ENCODE measurements around the gene PNPLA5. TPM values are rescaled to one million over a fixed set of nuclear protein-coding genes. Genes with fewer than 3 reads are reported as not detected.
A peak's percentile ranks its signal among the peaks of the same experiment; 100 is the strongest.

Gene PNPLA5
- total and polyA plus RNA-seq, 10 donors = not detected

- DNase-seq = peak; percentile 89
- WGBS, 5 donors = 2 to 3% (median 2%) methylated on average over 36 to 100 of the region's 100 CpGs
- no peaks in the 10 kb centered on the region for H3K9me3 ChIP-seq
- peak; percentile 56 to 81 (median 75) for TF ChIP-seq POLR2AphosphoS5 (IDR thresholded peaks at IDR 0.05)
- no peak for TF ChIP-seq POLR2A (IDR thresholded peaks at IDR 0.05)
- peak in 1 of 11 experiments; percentile 5 for TF ChIP-seq CTCF (IDR thresholded peaks at IDR 0.05 in 8 of 11, conservative IDR thresholded peaks at IDR 0.05 in 3 of 11)
- H3K27me3 ChIP-seq (replicated peaks in 1 of 7) = peaks cover 0 to 72% (median 23%) of the 10 kb centered on the region in 7 donors
- H3K4me3 ChIP-seq = peak within 1 kb of the TSS; percentile 52 to 86 (median 62)
- intact Hi-C loops (cut with DNase I; ENCODE audit: low total_unique reads) = no loop called here
- peaks cover 0 to 22% (median 17%) of the 10 kb centered on the region in 6 donors for H3K4me1 ChIP-seq
- no peaks in the 10 kb centered on the region for H3K36me3 ChIP-seq
- peak within 1 kb of the TSS in 2 of 8 donors; percentile 5 to 36 for H3K27ac ChIP-seq
Measured at GRCh38 chr22:43923631-43924464, 32.0 kb upstream of the PNPLA5 start, which contains the start of gene PNPLA3. Gene PNPLA3, plus strand, starts transcription at chr22:43923805. Its CDS starts 107 bp downstream, at chr22:43923912.

- no peaks in the 10 kb centered on the region for H3K36me3 ChIP-seq
- H3K9me3 ChIP-seq = no peaks in the 10 kb centered on the region
- WGBS, 5 donors = 0 to 2% (median 0%) methylated on average over 9 to 13 of the region's 13 CpGs
- peak overlapping the region in 2 of 8 donors; percentile 5 to 36 for H3K27ac ChIP-seq
- DNase-seq = no peak
- TF ChIP-seq POLR2A (IDR thresholded peaks at IDR 0.05) (no peak), CTCF (IDR thresholded peaks at IDR 0.05 in 8 of 11, conservative IDR thresholded peaks at IDR 0.05 in 3 of 11) (no peak), POLR2AphosphoS5 (IDR thresholded peaks at IDR 0.05) (no peak)
- H3K4me3 ChIP-seq = peak overlapping the region in 7 of 8 donors; percentile 52 to 86 (median 66)
- peaks cover 0 to 77% (median 23%) of the 10 kb centered on the region in 7 donors for H3K27me3 ChIP-seq (replicated peaks in 1 of 7)
- intact Hi-C loops (cut with DNase I; ENCODE audit: low total_unique reads) = no loop called here
- H3K4me1 ChIP-seq = peaks cover 0 to 22% (median 17%) of the 10 kb centered on the region in 6 donors
Measured at GRCh38 chr22:43923191-43923590, 31.4 kb upstream of the PNPLA5 start.

GRCh38 chr22:43922123-43922522 lies 30.3 kb upstream of the PNPLA5 start:
- 55 to 100% (median 89%) methylated on average over 1 to 3 of the region's 3 CpGs for WGBS, 5 donors
- intact Hi-C loops (cut with DNase I; ENCODE audit: low total_unique reads) = no loop called here

More at GRCh38 chr22:43922123-43922522, 30.3 kb upstream of the PNPLA5 start:
- H3K27me3 ChIP-seq (replicated peaks in 1 of 7) = peaks cover 0 to 88% (median 23%) of the 10 kb centered on the region in 7 donors
- H3K4me3 ChIP-seq = no peak overlapping the region
- no peaks in the 10 kb centered on the region for H3K36me3 ChIP-seq
- peaks cover 0 to 22% (median 17%) of the 10 kb centered on the region in 6 donors for H3K4me1 ChIP-seq
- no peaks in the 10 kb centered on the region for H3K9me3 ChIP-seq
- no peak overlapping the region for H3K27ac ChIP-seq
- DNase-seq = no peak
- no peak for TF ChIP-seq POLR2A (IDR thresholded peaks at IDR 0.05)
- no peak for TF ChIP-seq POLR2AphosphoS5 (IDR thresholded peaks at IDR 0.05)
- no peak for TF ChIP-seq CTCF (IDR thresholded peaks at IDR 0.05 in 8 of 11, conservative IDR thresholded peaks at IDR 0.05 in 3 of 11)
